DMS53 treated with DMSO at 0.1 percent for 48 hours (cell line): ENCODE data around the gene KCTD5.
"Not testable (repeated sequence)": the region's sequence is repeated elsewhere in the genome, so short reads cannot be mapped to it uniquely, and the experiment has no call there.

Source experiments
- DNase-seq: peaks from one replicate; lab custom pipeline; 2025; ENCODE audit not compliant: unreplicated experiment; lab: John Stamatoyannopoulos, UW

The KCTD5 gene, protein sequence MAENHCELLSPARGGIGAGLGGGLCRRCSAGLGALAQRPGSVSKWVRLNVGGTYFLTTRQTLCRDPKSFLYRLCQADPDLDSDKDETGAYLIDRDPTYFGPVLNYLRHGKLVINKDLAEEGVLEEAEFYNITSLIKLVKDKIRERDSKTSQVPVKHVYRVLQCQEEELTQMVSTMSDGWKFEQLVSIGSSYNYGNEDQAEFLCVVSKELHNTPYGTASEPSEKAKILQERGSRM

DNA sequence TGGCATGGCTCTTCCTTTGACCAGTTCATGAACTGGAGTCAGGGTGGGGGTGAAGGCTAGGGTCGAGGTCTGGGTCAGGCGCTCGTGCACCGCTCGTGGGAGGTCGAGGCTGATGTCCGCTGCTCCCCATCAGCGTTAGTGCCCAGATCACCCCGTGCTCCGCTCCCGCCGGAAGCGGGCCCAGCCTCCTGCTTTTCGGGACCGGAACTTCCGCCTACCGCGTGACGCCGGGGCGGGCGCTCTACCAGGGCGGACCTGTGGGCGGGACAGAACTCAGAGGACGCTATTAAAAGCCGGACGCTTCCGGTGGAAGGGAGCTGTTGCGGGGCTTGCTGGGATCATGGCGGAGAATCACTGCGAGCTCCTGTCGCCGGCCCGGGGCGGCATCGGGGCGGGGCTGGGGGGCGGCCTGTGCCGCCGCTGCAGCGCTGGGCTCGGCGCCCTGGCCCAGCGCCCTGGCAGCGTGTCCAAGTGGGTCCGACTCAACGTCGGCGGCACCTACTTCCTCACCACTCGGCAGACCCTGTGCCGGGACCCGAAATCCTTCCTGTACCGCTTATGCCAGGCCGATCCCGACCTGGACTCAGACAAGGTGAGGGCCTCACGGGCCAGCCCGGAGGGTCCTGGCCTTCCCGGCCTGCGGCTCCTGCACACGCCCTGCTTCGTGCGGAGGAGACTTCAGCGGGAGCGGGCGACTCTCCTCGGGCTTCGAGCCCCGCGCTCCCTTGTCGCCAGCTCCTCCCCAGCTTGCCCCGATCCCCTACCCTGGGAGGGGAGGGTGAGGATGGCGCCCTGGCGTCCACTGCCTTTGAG is at the start of gene KCTD5:
KCTD5 (plus strand) TSS at position 315 of the 813 bp plus-strand sequence; CDS start at position 341, 26 bp downstream.
- DNase-seq: peak; percentile 78

DNA sequence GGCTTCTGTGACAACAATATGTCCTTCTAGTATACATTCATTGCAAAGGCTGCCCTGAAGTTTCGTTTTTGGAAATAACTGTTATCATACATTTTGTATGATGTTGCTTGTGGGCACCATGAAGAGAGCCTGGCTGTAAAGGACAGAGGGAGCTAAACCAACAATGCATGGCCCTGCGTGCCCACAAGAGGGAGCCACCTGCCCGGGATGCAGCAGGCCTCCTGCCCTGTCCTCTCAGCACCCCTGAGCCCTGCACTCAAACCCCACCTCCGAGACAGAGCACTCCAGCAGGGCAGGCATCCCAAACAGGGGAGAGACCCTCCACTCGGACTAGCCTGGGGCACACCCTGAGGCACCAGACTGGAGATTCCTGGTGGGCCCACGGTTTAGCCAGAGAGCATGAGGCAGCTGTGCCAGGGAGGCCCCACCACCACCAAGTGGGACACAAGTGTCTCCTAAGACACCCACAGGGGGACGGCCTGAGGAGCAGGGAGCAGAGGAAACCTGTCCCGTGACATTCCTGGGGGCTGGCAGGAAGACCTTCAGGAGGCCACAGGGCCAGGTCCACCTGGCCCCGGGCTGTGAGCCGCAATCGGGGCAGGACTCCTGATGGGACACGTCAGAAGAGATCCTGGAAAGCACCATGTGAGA is 43.1 kb upstream of the KCTD5 start:
- DNase-seq: not testable (repeated sequence)

DNA sequence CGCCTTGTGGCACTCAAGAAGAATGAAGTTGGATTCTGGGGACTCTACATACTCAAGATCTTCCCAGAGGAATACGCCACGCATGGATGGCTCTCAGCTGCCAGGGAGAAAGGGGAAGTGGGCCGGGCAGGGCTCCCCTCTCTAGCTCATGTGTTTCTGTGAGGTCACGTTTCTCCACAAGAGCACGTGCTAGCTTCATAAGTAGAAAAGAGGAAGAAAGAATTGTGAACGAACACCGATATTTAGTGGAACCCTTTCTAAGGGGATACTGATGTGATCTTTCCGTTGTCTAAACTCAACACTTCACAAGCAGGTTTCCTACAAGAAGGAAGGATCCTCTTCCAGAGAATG is 42.6 kb upstream of the KCTD5 start:
- DNase-seq: not testable (repeated sequence)

DNA sequence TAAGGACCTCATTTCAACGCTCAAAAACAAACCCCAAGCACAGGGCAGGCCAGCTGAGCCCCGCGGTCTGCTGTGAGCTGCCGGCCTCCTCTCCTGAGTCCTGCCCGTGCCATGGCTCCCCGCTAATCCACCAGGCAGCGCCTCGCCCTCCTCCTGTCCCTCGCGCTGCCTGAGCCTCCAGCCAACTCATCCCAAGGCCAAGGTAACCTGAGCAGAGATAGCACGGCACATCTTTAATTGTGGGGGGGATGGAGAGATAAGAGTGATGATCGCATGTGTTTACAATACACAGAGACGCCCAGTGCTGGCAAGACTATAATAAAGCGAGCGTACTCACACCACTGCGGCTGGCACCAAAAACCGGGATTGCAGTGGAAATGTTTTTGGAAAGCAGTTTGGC is 39.8 kb upstream of the KCTD5 start:
- not testable (repeated sequence) for DNase-seq

DNA sequence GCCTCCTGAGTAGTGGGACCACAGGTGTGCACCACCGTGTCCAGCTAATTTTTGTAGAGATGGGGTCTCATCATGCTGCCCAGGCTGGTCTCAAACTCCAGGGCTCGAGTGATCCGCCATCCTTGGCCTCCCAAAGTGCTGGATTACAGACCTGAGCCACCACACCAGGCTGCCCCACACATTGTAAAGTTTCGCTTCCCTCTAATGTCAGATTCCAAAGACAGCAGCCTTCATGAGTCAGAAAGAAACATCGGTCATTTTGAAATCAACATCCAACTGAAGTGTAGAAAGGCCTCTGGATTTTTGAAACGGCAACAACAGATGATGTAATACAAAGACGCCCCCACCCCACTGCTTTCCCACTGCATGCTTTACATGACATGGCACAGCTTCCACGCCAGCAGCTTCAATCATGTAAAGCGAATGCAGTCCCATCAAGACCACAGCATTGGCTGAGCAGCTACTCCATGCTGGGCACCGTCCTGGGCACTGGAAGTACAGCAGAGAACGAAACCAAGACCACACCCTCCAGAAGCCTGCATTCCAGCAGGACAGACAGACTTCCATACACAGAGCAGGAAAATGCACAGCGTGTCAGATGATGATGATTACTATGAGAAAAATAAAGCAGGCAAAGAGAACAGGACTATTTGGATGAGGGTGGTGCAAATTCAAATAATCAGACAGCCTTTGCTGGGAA is 37.4 kb upstream of the KCTD5 start:
- DNase-seq: not testable (repeated sequence)

DNA sequence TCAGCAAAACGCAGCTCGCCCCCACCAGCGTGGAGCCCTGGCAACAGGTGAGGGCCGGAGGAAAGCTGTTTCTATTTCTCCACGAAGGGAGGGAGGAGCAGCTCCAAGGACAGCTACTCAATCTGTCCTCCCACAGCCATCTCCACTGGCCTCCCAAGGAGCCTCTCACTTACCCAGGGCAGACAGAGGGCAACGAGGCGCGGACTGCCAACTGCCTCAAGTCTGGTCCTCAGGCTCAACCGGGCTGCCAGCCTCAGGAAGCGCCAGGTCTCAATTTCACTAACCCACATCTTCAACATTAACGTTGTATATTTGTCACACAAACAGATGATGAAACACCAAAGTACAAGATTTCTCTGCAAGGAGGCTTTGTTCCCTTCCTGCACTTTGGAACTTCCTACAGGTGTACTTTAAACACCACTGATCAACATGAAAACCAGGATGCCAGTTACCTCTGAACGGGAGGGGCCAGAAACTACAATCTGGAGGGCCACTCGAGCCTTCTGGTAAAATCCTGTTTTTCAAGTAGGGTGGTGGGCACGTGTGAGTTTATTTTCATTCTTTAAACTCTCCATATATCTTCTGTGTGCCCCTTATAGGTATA is 31.0 kb upstream of the KCTD5 start:
- not testable (repeated sequence) for DNase-seq

DNA sequence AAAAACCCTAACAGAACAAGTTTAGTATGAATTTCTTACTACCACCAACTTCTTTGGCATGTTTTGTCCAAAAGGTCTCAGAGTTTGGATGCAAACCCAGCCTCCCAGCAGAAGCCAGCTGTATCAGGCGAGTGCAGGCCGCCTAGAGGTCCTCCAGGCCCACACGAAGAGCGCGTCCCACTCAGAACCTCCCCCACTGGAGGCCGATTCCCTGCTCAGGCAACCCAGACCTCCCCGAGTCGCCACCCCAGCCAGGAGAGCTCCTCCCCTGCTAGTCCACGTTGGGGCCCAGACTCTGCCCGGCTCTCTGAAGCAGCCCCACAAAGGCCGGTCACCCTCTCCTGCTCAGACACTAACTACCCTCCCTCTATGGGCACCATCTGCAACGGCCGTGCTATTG is 28.4 kb upstream of the KCTD5 start:
- not testable (repeated sequence) for DNase-seq

DNA sequence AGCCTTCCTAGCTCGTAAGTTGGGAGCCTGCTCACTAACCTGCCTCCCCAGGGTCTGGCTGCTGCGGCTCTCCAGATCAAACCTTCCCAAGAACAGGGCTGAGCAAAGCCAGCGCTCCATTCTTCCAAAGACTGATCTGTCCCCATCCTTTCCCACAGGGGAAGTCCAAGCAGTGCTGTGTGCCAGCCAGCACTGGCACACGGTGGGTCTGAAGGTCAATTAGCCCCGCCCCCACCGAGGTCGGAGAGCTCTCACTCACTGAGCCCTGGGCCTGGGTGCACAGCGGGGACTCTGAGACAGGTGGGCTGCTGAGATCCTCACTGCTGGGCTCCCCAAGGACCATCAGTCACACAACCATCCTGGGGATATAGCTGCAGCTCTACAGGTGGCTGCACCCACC is 27.4 kb upstream of the KCTD5 start:
- not testable (repeated sequence) for DNase-seq

DNA sequence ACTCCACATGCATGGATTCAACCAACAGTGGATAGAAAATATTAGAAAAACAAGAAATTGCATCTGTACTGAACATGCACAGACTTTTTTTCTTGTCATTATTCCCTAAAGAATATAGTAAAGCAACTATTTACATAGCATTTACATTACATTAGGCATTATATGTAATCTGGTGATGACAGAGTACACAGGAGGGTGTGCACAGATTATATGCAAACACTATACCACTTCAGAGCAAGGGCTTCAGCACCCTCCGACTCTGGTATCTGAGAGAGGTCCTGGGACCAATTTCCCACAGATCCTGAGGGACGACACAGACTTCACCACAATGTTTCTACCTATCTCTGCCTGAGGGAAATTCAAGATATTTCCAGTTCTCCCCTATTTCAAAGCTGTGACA is 25.3 kb upstream of the KCTD5 start:
- DNase-seq: no peak

DNA sequence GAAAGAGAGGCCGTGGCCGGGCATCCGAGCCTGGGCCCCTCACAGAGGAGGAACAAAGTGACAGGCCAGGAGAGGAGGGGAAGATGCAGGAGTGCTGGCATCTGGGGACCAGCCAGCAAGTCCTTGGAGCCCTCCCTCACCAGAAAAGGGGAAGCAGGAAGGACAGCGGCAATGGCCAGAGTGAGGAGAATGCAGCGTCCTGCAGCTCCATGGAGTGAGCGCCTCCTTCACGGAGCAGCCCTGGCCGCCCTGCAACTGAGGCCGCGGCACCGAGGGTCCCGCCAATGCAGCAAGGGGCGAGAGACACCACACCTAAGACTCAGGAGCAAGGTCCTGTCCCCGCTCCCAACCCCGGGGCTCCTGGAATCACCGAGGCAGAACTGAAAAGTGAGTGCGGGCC is 24.5 kb upstream of the KCTD5 start:
- not testable (repeated sequence) for DNase-seq

DNA sequence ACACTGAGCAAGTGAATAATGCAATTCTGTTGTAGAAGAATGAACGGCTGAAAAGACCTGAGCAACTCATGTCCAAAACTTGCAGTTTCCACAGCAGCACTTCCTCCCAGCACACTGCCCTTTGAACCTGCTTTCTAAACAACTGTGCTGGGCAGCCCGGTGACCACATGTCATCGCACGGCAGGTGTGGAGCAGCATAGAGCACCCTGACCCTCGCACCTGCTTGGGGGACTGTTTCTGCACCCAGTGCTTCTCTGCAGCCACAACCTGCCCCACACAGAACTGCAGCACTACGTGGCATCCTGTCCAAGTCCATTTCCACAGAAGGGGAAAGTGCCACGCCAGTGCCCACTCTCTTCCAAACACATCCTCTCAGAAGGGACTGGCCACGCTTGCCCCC is 22.8 kb upstream of the KCTD5 start:
- not testable (repeated sequence) for DNase-seq

DNA sequence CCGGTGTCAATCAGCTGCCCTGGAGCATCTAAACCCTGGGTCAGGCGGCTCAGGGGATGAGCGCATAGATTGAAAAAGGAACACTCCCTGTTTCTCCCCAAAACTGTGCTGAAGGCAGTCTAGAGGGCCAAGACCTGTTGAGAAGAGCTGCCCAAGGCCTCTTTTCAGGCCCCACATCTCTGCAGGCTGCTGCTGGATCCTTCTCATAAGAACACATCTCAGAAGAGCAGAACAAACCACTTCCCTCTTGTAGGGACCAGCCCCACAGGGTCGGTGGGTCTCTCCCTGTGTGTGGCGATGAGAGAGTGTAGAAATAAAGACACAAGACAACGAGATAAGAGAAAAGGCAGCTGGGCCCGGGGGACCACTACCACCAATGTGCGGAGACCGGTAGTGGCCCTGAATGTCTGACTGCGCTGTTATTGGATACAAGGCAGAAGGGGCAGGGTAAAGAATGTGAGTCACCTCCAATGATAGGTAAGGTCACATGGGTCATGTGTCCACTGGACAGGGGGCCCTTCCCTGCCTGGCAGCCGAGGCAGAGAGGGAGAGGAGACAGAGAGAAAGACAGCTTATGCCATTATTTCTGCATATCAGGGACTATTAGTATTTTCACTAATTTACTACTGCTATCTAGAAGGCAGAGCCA is 22.2 kb upstream of the KCTD5 start:
- not testable (repeated sequence) for DNase-seq

DNA sequence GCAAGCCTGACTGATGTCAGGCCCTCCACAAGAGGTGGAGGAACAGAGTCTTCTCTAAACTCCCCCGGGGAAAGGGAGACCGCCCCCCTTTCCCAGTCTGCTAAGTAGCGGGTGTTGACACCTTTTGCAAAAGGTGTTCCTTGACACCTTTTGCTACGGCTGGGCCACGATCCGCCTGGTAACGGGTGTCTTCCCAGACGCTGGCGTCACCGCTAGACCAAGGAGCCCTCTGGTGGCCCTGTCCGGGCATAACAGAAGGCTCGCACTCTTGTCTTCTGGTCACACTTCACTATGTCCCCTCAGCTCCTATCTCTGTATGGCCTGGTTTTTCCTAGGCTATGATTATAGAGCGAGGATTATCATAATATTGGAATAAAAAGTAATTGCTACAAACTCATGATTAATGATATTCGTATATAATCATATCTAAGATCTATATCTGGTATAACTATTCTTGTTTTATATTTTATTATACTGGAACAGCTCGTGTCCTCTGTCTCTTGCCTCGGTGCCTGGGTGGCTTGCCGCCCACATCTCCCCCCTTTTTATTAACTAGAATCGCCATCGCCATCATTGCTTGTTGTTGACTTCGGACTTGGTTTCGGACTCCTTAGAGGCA is 21.5 kb upstream of the KCTD5 start:
- not testable (repeated sequence) for DNase-seq

DNA sequence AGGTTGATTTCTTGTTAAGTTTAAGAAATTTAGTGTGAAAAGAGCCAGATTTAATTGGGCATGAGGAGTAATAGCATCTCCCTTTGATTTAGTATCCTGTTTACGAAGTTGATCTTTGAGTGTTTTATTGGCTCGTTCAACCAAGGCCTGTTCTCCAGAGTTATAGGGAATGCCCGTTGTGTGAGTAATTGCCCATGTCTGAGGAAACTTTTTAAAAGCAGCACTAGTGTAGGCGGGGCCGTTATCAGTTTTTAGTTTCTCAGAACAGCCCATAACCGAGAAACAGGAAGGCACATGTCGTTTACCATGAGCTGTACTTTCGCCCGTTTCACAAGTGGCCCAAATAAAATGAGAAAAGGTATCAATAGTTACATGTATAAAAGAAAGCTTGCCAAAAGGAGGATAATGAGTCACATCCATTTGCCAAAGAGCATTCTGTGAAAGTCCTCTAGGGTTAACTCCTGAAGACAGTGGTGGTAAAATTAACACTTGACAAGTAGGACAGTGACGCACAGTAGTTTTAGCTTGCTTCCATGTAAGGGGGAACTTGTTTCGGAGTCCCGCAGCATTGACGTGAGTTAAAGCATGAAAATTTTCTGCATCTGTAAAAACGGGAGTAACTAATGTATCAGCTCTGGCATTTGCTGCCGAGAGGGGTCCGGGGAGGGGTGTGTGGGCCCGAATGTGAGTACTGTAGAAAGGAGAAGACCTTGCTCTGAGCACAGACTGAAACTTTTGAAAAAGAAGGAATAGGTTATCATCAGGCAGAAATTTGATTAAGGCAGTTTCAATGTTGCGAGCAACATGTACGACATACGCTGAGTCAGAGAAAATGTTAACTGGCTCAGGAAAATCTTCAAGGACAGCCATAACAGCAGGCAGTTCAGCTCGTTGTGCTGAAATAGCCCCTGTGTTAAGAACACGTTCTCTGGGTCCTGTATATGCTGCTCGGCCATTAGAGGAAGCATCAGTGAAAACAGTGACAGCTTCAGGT is 18.5 kb upstream of the KCTD5 start:
- DNase-seq: no peak

DNA sequence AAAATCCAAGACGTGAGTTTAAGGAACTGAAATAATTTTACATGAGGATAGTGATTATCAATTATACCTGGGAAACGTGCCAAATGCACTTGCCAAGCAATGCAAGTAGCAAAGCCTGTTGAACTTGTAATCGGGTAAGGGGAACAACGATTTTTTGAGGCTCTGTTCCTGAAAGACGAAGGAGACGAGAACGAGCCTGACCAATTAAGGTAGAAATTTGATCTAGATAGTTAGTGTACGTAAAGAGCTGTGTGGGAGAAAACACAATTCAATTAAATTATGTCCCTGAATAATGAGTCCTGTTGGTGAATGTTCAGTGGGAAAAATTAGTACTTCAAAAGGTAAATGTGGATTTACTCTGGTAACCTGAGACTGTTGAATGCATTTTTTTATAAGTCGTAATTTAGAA is 17.7 kb upstream of the KCTD5 start:
- DNase-seq: no peak

DNA sequence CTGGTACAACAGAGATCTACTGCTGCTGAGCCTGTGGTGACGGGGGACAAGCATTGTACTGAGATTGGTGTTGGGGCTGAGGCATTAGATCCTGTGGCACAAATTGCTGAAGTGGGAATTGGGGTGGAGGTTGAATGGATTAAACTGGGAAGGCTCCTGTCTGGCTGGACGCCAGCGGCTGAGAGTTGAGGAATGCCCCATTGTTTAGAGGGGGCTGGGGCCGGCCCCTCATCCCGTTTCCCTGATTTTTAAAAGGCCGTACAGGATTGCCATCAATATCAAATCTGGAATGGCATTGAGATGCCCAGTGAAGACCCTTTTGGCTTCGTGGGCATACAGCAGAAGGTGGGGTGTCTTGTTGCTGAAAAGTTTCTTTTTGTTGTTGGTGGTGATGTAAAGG is 15.7 kb upstream of the KCTD5 start:
- not testable (repeated sequence) for DNase-seq

DNA sequence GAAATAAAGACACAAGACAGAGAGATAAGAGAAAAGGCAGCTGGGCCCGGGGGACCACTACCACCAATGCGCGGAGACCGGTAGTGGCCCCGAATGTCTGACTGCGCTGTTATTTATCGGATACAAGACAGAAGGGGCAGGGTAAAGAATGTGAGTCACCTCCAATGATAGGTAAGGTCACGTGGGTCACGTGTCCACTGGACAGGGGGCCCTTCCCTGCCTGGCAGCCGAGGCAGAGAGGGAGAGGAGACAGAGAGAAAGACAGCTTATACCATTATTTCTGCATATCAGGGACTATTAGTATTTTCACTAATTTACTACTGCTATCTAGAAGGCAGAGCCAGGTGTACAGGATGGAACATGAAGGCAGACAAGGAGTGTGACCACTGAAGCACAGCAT is 12.7 kb upstream of the KCTD5 start:
- DNase-seq: not testable (repeated sequence)

DNA sequence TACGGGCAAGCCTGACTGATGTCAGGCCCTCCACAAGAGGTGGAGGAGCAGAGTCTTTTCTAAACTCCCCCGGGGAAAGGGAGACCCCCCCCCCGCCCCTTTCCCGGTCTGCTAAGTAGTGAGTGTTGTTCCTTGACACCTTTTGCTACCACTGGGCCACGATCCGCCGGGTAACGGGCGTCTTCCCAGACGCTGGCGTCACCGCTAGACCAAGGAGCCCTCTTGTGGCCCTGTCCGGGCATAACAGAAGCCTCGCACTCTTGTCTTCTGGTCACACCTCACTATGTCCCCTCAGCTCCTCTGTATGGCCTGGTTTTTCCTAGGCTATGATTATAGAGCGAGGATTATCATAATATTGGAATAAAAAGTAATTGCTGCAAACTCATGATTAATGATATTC is 12.3 kb upstream of the KCTD5 start:
- DNase-seq: peak; percentile 2

DNA sequence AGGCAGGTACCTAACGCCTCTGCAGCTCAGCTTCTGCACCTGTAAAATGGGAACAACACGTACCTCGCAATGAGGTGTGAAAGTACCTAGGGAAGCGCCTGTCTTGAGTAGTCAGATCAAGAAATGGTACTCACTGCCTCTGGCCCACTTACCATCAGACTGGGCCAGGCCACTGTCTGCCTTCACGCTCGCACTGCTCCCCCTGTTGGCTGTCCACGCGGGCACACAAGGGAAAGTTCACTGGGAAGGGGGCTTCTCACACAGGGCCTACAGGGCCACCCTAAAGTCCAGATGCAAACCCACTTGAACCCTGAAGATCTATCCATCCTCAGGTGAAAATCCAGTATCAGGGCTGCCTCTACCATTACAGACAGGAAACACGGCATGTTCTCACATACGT is 11.1 kb upstream of the KCTD5 start:
- DNase-seq: not testable (repeated sequence)
